Raji (cell line): ENCODE data around the gene AARS2.

Experiments used
- POLR2A ChIP-seq: IDR thresholded peaks from 2 replicates; pipeline ENCODE4 v1.6.1; 2011; ENCODE audit warnings: low read depth, low read length, control low read depth; ENCODE audit not compliant: insufficient read depth

The AARS2 gene

DNA sequence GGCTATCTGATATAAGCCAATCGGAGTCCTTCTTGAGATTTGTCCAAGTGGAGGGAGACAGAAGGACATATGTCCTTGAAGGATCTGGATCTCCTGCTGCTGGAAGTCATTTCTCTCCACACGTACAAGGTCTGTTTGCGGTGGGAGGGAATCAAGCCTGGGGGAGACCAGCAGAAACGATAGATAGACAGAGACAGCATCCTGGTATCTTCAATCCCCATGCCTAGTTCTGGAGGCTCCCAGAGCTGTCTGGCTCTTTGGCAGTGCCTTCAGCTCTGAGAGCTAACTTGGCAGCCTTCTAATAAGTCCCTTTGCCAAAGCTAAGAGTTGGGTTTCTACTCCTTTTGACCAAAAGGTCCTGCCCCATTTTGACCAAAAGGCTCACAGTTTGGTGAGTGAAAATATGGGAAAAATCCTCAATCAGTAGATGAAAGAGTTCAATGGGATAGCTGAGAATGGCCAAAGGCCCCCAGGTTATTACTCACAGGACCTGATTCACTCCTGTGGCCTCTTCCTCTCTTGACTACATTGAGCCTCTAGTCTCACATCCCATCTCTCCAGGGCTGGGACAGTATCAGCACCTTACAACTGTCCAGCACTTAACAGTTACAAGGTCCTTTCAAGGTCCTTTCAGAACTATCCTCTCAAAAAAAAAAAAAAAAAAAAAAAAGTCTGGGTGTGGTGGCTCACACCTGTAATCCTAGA is 20.3 kb downstream of the AARS2 start:
- no peak for TF ChIP-seq POLR2A

DNA sequence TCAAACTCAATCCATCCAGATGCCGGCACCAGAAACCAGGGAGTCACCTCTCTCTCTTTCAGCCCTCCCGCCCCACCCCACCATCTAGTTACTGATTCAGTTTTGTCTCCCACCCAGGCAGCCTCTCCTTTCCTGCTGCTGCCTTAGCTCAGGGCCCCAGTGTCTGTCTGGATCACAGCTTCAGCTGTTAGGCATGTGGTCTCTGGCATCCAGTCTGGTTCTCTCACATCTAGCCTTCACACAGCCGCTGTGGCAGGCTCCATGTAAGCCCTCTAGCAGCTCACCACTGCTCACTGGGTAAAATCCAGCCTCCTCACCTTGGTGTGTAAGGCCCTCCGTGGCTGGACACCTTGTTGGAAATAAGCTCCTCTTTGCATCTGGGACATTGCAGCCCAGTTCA is 21.3 kb downstream of the AARS2 start:
- no peak for TF ChIP-seq POLR2A

DNA sequence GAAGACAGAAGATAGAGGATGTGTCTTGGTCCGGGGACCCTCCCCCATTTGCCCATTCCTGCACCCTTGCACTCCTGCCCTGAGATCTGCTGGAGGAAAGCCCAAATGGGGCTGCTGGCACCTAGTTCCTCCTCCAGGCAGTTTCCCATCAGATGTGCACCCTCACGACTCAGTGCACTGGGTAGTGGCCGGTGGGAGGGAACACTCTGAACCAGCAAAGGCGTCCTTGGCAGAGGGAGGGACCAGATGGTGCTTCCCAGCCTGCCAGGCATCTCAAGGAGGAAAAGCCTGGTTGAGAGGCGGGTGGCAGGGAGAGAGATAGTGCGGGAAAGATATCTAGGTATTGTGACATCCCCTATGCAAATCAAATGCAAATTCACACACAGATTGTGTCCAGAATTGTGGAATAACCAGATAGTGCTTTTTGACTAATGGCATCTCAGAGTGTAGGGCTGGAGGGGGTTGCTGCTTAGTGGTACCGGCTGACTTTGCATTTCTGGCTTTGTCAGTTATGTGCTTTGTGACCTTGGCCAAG is 23.4 kb downstream of the AARS2 start:
- no peak for TF ChIP-seq POLR2A

DNA sequence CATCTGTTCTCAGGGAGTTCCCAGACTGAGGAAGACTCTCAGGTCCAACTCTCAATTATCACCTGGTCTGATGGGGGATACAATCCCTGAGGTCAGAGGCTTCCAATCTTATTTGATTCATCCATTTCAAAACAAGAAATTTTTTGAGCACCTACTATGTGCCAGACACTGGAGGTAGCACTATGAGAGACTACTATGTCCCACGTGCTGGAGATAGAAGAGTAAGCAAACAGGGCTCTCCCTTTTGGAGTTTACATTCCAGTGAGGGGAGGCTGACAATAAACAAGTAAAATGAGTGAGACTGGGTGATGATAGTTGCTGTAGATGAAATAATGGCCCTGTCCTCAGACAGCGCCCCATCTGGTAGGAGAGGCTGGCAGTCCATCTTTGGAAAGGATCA is 26.4 kb downstream of the AARS2 start:
- no peak for TF ChIP-seq POLR2A

GRCh38 chr6:44286285-44286565 is 26.9 kb downstream of the AARS2 start:
- TF ChIP-seq POLR2A: no peak

DNA sequence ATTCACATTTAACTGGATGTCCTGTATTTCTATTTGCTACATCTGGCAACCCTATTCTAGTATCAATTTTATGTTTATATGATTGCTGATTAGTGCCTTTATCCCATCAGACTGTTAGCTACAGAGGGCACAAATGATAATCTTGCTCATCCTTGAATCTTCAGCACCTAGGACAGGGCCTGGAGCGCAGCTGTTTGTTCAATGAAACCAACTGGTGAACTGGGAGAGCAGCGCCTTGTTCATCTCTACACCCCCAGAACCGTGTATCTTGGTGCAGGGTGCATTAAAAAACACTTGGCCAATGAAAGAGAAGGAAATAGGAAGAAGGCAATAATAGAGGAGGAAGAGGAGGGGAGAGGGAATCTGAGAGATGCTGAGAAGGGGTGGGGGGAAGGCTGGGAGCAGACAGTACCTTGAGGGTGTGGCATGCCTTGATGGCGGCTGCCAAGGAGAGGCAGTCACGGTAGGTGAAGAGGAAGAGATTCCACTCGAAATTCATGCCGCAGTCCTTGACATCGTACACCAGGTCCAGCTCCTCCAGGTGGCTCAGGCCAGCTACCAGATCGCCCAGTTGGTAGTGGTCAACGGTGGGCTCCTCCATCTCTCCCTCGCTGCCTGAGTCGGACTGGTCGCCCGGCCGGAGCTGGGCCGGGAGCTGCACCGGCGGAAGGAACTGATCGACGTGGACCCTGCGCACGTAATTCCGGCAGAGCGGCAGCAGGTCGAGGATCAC is 27.4 kb downstream of the AARS2 start:
- TF ChIP-seq POLR2A: no peak

- no peak for TF ChIP-seq POLR2A
Measured at GRCh38 chr6:44284867-44285266, 28.3 kb downstream of the AARS2 start.

DNA sequence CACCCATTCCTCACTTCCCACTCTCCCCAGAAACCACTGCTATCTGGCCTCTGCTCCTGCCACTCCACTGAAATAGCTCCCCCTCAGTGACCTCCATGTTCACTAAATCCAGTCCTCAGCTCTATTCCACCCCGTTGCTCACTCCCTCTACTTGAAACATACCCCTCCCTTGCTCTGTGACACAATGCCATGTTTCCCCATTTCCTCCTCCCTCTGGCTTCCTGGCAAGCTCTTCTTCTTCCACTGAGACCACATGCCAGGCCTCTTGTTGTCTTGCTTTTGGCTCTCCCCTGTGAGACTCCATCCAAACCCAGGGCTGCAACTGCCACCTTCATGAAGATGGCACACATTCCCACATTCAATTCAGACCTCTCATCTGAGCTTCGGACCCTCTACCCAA is 29.0 kb downstream of the AARS2 start:
- TF ChIP-seq POLR2A: no peak

- TF ChIP-seq POLR2A: no peak
Measured at GRCh38 chr6:44278774-44279697, 34.1 kb downstream of the AARS2 start.

- TF ChIP-seq POLR2A: no peak
Measured at GRCh38 chr6:44278315-44278714, 34.8 kb downstream of the AARS2 start.

- TF ChIP-seq POLR2A: no peak
Measured at GRCh38 chr6:44277763-44278162, 35.4 kb downstream of the AARS2 start.

DNA sequence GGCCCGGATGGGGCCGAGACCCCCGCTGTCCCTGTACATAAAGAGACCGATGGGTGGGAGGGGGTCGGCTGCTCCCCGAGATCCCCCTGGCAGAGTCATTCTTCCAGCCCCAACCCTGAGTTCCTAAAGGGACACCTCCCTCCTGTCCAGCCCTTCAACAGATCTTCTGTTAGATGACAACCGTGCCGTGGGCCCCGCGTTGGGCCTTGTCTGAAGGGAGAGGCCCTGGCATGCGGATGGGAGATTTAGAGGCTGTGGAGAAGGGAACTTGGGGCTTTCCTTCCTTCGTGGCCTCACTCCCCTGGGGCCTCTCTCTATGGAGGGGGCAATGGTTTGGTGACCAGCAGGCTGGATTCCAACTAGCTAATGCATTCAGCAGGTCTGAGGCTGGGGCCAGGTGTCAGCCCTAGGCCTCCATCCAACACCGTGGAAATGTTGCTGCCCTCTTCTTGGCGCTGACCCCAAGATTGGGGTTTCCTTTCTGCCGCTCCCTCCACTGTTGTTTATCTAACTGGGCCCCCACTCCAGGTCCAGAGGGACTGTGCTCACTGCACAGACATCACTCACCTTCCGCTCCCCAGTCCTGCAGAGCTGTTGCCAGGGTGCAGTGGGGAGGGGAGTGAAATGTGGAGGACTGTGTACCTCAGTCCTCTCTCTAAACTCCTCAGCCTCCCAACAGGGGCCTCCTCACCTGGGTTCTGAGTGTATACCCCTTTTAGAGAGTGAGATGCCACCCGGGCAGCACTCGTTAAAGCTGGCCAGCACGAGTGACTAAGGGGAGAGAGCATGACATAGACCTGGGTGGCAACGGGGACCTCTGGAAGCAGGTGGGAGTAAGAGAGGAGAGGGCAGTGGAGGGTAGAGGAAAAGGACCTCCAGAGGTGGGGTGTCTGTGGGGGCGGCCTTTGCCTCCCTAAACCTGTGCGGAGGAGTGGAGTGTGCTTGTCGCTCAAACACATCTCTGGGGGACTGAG is 36.2 kb downstream of the AARS2 start:
- no peak for TF ChIP-seq POLR2A

DNA sequence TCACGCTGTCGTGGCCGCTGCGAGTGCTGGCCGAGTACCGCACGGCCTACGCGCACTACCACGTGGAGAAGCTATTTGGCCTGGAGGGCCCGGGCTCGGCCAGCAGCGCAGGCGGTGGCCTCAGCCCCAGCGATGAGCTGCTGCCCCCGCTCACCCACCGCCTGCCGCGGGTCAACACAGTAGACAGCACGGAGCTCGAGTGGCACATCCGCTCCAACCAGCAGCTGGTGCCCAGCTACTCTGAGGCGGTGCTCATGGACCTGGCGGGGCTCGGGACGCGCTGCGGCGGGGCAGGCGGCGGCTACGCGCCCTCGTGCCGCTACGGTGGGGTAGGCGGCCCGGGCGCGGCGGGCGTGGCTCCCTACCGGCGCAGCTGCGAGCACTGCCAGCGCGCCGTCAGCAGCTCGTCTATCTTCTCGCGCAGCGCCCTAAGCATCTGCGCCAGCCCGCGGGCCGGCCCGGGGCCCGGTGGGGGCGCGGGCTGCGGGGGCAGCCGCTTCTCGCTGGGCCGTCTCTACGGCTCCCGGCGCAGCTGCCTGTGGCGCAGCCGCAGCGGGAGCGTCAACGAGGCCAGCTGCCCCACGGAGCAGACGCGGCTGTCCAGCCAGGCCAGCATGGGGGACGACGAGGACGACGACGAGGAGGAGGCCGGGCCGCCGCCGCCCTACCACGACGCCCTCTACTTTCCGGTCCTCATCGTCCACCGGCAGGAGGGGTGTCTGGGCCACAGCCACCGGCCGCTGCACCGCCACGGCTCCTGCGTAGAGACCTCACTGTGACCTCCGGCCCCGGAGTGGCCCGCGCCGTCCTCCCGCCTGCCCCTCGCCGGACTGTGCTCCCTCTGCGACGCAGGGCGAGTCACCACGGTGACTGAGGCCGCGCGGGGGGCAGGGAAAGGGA is 37.1 kb downstream of the AARS2 start:
- TF ChIP-seq POLR2A: no peak
